VCaP (cell line): ENCODE results near the gene TOP3A.

Experiments used
- H3K27ac ChIP-seq: fragments of 450-650 bp; 2 replicates; pipeline ENCODE4 v1.5.1; 2017
- CTCF ChIP-seq: fragments of 450-650 bp; conservative IDR thresholded peaks from 2 replicates; pipeline ENCODE4 v1.5.1; 2017; ENCODE audit warnings: mild to moderate bottlenecking, moderate library complexity

The TOP3A gene

DNA sequence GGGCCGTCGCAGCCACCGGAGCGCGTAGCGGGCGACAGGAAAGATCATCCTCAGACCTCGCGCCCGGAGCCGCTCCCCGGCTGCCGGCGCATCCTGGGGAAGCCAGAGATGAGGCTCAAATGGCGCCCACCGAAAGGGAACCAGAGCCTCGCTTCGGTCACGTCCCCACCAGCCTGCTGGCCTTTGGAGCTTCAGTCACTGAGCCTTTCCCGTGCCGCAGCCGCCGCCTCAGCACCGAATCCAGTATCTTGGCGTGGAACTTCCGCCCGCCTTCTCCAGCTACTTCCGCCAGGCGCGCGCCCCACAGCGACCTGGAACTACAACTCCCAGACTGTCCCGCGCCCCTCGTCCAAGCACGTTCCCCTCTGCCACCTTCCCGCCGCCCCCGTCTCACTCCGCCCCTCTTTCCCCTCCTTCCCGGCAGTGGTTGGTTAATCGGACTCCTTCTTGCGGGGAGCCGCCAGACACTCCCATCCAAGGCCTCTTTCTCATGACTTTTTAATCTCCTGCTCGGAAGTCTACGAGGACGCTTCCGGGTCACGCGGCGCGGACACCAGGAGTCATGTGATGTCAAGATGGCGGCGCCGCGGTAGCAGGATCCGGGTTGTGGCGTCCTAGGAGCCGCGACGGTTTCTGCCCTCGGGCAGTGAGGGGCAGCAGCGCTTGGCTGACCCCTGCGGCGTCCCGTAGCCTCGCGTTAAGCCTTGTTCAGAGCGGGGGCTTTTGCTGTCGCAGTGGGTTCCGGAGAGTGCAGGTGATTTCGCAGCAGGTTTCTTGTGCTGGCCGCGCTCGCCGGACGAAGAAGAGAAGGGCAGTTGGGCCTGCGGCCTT is at the start of gene TOP3A, which contains the start of gene SMCR8:
Gene TOP3A, minus strand, starts transcription at position 264 of the 831 bp plus-strand sequence. Its CDS starts 216 bp downstream, at position 48.
Gene SMCR8, plus strand, starts transcription at position 563 of the 831 bp plus-strand sequence. CDS start 497 bp downstream, outside the sequence.
- TF ChIP-seq CTCF = no peak
- peak within 1 kb of the TSS; percentile 87 for H3K27ac ChIP-seq

DNA sequence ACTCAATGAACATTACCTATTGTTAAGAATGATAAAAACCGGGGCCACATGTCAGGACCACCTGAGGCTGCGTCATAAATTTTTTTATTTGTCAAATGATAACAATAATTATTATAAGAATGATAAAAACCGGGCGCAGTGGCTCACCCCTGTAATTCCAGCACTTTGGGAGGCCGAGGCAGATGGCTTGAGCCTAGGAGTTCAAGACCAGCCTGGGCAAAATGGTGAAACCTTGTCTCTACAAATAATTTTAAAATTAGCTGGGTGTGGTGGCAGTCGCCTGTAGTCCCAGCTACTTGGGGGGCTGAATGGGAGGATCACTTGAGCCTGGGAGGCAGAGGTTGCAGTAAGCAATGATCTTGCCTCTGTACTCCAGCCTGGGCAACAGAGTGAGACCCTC is 49.4 kb upstream of the TOP3A start:
- TF ChIP-seq CTCF = no peak
- H3K27ac ChIP-seq = peak overlapping the region; percentile 89

GRCh38 chr17:18363101-18364049 is 48.6 kb upstream of the TOP3A start, which contains the start of gene SHMT1:
TSS of gene SHMT1 (minus strand) at chr17:18363550. CDS start at chr17:18355981, 7,569 bp downstream.
- H3K27ac ChIP-seq = peak within 1 kb of the TSS; percentile 89
- no peak for TF ChIP-seq CTCF

DNA sequence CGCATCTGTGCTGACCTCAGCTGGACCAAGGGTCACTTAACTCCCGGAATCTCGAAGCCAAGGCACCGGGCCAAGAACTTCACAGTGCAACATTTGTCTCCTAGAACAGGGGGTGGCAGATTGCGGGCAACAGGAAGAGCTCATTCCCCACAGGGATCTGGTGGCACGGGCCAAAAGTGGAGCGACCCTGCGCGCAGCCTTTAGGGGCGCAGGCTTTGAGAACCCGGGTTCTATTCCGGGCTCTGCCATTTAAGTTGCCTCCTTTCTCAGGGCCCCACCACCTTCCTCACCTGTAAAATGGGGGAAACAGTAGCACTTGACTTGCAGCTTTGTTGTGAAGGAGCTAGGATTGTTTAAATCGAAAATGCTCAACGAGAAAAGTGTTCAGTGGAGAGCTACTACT is 47.9 kb upstream of the TOP3A start:
- TF ChIP-seq CTCF = no peak
- peak overlapping the region; percentile 89 for H3K27ac ChIP-seq

GRCh38 chr17:18361837-18362697 is 47.3 kb upstream of the TOP3A start:
- no peak for TF ChIP-seq CTCF
- H3K27ac ChIP-seq = peak overlapping the region; percentile 89

- H3K27ac ChIP-seq = no peak overlapping the region
- no peak for TF ChIP-seq CTCF
Observed at GRCh38 chr17:18360518-18360917, 45.7 kb upstream of the TOP3A start.
